GM12864 (cell line): Measurements from ENCODE around the gene GTPBP6.

Experiments
- DNase-seq: peaks from one replicate; pipeline ENCODE4 v3.0.0-alpha.2; 2011; ENCODE audit warnings: low read depth
- H3K4me3 ChIP-seq: 2 replicates; pipeline ENCODE4 v1.5.1; 2011; ENCODE audit warnings: mild to moderate bottlenecking, low read depth, low read length, control low read depth
- TF ChIP-seq, protein P1 (sequence below): IDR thresholded peaks from 2 replicates; pipeline ENCODE4 v1.5.1; 2011; ENCODE audit warnings: low read depth, mild to moderate bottlenecking, moderate library complexity, low read length, control low read depth, inconsistent platforms; ENCODE audit errors: missing control alignments

GTPBP6 gene, protein sequence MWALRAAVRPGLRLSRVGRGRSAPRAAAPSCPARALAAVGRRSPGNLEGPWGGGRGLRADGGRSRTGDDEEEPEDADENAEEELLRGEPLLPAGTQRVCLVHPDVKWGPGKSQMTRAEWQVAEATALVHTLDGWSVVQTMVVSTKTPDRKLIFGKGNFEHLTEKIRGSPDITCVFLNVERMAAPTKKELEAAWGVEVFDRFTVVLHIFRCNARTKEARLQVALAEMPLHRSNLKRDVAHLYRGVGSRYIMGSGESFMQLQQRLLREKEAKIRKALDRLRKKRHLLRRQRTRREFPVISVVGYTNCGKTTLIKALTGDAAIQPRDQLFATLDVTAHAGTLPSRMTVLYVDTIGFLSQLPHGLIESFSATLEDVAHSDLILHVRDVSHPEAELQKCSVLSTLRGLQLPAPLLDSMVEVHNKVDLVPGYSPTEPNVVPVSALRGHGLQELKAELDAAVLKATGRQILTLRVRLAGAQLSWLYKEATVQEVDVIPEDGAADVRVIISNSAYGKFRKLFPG

GRCh38 chrX:318739-319578 lies at the start of gene GTPBP6:
Gene GTPBP6 (minus strand): TSS chrX:318796. CDS start chrX:318787, 9 bp downstream.
- H3K4me3 ChIP-seq = peak within 1 kb of the TSS; percentile 98
- TF ChIP-seq, protein P1, sequence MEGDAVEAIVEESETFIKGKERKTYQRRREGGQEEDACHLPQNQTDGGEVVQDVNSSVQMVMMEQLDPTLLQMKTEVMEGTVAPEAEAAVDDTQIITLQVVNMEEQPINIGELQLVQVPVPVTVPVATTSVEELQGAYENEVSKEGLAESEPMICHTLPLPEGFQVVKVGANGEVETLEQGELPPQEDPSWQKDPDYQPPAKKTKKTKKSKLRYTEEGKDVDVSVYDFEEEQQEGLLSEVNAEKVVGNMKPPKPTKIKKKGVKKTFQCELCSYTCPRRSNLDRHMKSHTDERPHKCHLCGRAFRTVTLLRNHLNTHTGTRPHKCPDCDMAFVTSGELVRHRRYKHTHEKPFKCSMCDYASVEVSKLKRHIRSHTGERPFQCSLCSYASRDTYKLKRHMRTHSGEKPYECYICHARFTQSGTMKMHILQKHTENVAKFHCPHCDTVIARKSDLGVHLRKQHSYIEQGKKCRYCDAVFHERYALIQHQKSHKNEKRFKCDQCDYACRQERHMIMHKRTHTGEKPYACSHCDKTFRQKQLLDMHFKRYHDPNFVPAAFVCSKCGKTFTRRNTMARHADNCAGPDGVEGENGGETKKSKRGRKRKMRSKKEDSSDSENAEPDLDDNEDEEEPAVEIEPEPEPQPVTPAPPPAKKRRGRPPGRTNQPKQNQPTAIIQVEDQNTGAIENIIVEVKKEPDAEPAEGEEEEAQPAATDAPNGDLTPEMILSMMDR = peak; percentile 5
- DNase-seq = peak; percentile 99

- TF ChIP-seq, protein P1 = no peak
Observed at GRCh38 chrX:367866-368265, 49.3 kb upstream of the GTPBP6 start.

DNA sequence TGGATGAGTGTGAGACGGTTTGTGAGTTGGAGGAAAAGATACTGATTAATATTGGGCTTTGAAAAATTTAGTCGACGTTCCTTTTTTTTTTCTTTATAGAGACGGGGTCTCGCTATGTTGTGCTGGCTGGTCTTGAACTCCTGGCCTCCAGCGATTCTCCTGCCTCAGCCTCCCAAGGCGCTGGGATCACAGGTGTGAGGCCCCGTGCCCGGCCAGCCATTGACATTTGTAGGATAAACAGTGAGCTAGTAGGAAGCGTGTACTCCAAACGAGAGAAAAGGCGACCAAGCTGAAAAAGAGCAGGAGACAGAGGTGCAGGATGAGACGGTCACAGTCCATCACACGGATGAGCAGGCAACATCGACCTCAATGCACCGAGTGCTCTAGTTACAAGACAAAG lies 48.8 kb upstream of the GTPBP6 start:
- DNase-seq = no peak
- H3K4me3 ChIP-seq = no peak overlapping the region
- TF ChIP-seq, protein P1 = no peak

More at GRCh38 chrX:367866-368265, 49.3 kb upstream of the GTPBP6 start:
- no peak overlapping the region for H3K4me3 ChIP-seq
- DNase-seq = no peak

- H3K4me3 ChIP-seq = no peak overlapping the region
- TF ChIP-seq, protein P1 = no peak
- DNase-seq = no peak
Observed at GRCh38 chrX:363621-364375, 45.2 kb upstream of the GTPBP6 start.

- TF ChIP-seq, protein P1 = no peak
- H3K4me3 ChIP-seq = no peak overlapping the region
- no peak for DNase-seq
Observed at GRCh38 chrX:362937-363620, 44.5 kb upstream of the GTPBP6 start.

DNA sequence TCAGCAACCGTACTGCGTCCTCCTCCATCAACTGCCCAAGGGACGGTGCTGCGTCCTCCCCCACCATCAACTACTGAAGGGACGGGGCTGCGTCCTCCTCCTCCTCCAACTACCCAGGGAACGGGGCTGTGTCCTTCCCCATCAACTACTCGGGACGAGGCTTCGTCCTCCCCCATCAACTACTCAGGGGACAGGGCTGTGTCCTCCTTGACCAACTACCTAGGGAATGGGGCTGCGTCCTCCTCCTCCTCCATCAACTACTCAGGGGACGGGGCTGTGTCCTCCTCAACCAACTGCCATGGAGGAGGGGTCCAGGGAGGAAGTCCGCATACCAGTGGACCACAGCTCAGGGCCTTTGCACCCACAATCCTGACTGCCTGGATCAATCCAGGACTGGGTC lies 43.8 kb upstream of the GTPBP6 start:
- no peak overlapping the region for H3K4me3 ChIP-seq
- no peak for DNase-seq
- TF ChIP-seq, protein P1 = no peak
